Osteocyte (in vitro differentiated cells): Measurements from ENCODE around the gene ACSF3. TPM values are rescaled to one million over a fixed set of nuclear protein-coding genes. Genes with fewer than 3 reads are reported as not detected.

Experiments
- DNase-seq: peaks from one replicate; pipeline ENCODE4 v3.0.0; 2021; ENCODE audit warnings: mixed read lengths; ENCODE audit not compliant: unreplicated experiment; ENCODE audit errors: extremely low spot score
- H3K27ac Mint-ChIP-seq: one replicate; pipeline ENCODE4 v1.8.0; 2021; ENCODE audit warnings: mild to moderate bottlenecking, mixed read lengths; ENCODE audit not compliant: unreplicated experiment
- H3K27me3 Mint-ChIP-seq: one replicate; pipeline ENCODE4 v1.8.0; 2021; ENCODE audit warnings: mixed read lengths; ENCODE audit not compliant: unreplicated experiment
- H3K36me3 Mint-ChIP-seq: one replicate; pipeline ENCODE4 v1.8.0; 2021; ENCODE audit warnings: mixed read lengths; ENCODE audit not compliant: unreplicated experiment
- H3K4me1 Mint-ChIP-seq: one replicate; pipeline ENCODE4 v1.8.0; 2021; ENCODE audit warnings: mixed read lengths; ENCODE audit not compliant: unreplicated experiment
- H3K4me3 Mint-ChIP-seq: one replicate; pipeline ENCODE4 v1.8.0; 2021; ENCODE audit warnings: mild to moderate bottlenecking, moderate library complexity, mixed read lengths; ENCODE audit not compliant: unreplicated experiment
- H3K9me3 Mint-ChIP-seq: one replicate; pipeline ENCODE4 v1.8.0; 2021; ENCODE audit warnings: mixed read lengths; ENCODE audit not compliant: unreplicated experiment
- total RNA-seq: library from RNA; stranded (reverse); gene quantifications from 2 replicates; pipeline ENCODE4 v1.2.1, GENCODE V29; 2021
- TF ChIP-seq, protein P1 (sequence below): fragments of 200-600 bp; sonication (generic); IDR thresholded peaks from 2 replicates; pipeline ENCODE4 v1.5.0; 2021; ENCODE audit warnings: antibody characterized with exemption, mild to moderate bottlenecking, moderate library complexity

ACSF3 gene
- total RNA-seq, 1 donor from 2014 or later: 33.5 TPM

DNA sequence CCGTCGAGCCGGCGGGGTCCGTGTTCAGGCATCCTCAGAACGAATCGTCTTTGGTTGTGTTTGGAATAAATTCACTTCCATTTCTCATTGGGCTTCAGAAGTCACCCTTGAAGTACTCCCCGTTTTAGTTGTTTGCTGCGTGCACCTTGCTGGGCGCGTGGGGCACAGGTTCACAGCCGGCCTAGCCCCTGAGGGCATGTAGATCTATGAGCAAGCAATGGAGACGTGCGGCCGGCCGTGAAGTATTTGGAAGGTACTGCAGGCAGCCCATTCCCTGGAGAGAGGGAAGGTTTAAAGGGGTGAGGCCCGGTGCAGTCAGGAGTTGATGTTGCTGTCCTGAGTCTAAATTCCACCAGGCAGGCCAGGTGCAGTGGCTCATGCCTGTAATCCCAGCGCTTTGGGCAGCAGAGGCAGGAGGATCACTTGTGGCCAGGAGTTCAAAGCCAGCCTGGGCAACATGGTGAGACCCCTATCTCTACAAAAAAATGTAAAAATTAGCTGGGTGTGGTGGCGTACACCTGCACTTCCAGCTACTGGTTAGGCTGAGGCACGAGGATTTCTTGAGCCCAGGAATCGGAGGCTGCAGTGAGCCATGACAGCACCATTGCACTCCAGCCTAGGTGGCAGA, 714 bp downstream of the ACSF3 start:
- Mint-ChIP-seq H3K4me3 (peak overlapping the region; percentile 93), H3K27ac (peak overlapping the region; percentile 72), H3K4me1 (peaks cover 22% of the 10 kb centered on the region), H3K9me3 (no peaks in the 10 kb centered on the region), H3K27me3 (peaks cover 19% of the 10 kb centered on the region), H3K36me3 (no peaks in the 10 kb centered on the region)
- TF ChIP-seq, protein P1, sequence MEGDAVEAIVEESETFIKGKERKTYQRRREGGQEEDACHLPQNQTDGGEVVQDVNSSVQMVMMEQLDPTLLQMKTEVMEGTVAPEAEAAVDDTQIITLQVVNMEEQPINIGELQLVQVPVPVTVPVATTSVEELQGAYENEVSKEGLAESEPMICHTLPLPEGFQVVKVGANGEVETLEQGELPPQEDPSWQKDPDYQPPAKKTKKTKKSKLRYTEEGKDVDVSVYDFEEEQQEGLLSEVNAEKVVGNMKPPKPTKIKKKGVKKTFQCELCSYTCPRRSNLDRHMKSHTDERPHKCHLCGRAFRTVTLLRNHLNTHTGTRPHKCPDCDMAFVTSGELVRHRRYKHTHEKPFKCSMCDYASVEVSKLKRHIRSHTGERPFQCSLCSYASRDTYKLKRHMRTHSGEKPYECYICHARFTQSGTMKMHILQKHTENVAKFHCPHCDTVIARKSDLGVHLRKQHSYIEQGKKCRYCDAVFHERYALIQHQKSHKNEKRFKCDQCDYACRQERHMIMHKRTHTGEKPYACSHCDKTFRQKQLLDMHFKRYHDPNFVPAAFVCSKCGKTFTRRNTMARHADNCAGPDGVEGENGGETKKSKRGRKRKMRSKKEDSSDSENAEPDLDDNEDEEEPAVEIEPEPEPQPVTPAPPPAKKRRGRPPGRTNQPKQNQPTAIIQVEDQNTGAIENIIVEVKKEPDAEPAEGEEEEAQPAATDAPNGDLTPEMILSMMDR: no peak
- DNase-seq: no peak

DNA sequence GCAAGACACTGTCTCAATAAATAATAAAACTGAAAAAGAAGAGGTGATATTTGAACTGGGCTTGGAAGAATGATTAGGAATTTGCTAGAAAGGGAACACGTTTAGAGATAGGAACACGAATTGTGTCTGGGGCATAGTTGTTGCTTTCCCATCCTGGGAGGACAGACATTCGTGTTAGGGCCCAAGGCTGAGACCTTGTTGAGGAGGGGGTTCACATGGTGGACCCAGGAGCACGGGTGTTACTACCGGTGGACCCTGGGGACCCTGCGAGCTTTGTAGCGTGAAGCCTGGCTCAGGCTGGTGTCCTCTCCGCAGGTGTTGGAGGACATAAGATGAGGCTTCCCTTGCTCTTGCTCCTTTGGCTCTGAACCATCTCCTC, 1.2 kb downstream of the ACSF3 start:
- Mint-ChIP-seq H3K9me3 (no peaks in the 10 kb centered on the region), H3K4me3 (peak overlapping the region; percentile 93), H3K4me1 (peaks cover 22% of the 10 kb centered on the region), H3K27ac (no peak overlapping the region), H3K27me3 (peaks cover 14% of the 10 kb centered on the region), H3K36me3 (no peaks in the 10 kb centered on the region)
- TF ChIP-seq, protein P1: no peak
- DNase-seq: no peak

DNA sequence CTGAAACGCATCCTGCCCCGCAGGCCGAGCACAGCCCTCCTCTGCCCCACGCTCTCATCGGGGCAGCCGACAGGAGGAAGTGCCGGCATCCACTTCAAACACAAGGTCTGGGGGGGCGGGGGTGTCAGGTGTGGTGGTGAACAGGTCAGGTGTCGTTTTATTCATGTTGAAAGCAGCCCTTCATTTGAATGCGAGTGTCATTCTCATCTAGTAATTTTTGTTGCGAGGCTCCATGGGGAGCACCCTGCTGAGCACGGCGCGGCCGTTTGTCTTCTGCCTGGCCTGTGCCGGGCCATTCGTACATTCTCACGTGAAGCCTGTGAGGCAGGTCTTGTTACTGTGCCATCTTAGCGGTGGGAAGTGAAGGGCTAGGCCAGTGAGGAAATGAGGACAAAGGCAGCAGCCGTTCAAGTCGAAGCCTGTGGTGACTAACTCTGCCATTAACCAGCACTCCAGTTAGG, 1.9 kb downstream of the ACSF3 start:
- Mint-ChIP-seq H3K36me3 (no peaks in the 10 kb centered on the region), H3K4me1 (peaks cover 22% of the 10 kb centered on the region), H3K27me3 (peaks cover 7% of the 10 kb centered on the region), H3K4me3 (peak overlapping the region; percentile 93), H3K27ac (no peak overlapping the region), H3K9me3 (no peaks in the 10 kb centered on the region)
- TF ChIP-seq, protein P1: no peak
- no peak for DNase-seq

DNA sequence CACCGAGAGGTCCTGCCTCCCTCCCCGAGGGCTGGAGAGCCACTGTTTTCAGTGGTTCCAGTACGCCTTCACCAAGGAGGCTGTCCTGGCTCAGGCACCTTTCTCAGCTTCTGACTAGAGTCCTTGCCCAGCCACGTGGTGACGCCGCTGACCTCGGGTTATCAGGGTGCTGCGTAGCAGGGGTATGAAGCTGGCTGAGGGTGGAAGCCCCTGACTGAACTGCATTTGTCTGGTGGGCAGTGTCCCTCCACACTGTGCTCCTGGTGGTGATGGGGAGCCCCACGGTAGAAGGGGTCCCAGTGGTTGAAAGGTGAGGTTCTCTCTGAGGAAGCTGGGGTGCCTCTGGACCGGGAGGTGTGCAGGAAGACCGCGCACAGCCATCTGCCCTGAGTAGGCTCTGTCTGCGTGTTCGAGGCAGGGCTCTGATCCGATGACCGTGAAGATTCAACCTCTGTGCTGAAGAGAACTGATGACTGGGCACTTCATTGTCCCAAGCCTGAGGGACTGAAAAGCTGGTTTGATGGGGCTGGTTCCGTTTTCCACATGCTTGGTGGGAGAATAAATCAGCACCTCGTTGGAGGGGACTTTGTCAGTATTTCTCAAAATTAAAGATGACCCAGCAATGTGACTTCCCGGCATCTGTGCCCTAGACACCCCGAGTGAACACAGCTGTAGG, 2.5 kb downstream of the ACSF3 start:
- Mint-ChIP-seq H3K9me3 (no peaks in the 10 kb centered on the region), H3K4me3 (peak overlapping the region; percentile 40), H3K27ac (no peak overlapping the region), H3K36me3 (peaks cover 3% of the 10 kb centered on the region), H3K4me1 (peaks cover 22% of the 10 kb centered on the region), H3K27me3 (peaks cover 2% of the 10 kb centered on the region)
- DNase-seq: no peak
- TF ChIP-seq, protein P1: no peak

DNA sequence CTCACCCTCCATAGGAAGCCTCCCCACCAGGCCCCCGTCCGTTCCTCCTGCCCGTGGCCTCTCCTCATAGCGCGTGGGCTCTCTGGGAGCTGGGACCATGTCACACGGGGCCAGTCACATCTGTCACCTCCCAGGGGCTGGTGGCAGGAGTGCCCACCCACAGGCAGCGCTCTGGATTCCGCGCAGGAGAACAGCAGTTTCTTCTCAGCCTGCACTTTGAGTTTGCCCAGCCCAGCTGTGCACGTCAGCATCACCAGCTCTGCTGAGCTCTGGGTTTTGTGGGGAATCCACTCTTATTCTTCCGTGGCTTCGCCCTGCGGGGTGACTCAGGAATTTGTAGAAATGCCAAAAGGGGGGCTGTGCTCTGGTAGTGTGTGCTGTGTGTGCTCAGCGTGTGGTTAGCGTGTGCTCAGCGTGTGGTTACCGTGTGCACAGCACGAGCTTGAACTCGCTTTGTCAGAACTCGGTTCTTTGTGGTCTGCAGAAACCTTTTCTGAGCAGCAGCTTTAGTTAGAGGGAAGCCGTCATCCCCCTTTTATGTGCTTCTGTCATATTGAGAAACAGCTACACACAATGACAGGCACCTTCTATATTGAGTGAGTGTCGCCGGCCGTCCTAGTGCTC, 3.2 kb downstream of the ACSF3 start:
- H3K36me3 Mint-ChIP-seq: peaks cover 9% of the 10 kb centered on the region
- peaks cover 22% of the 10 kb centered on the region for H3K4me1 Mint-ChIP-seq
- no peaks in the 10 kb centered on the region for H3K9me3 Mint-ChIP-seq
- no peak overlapping the region for H3K4me3 Mint-ChIP-seq
- peaks cover 2% of the 10 kb centered on the region for H3K27me3 Mint-ChIP-seq
- H3K27ac Mint-ChIP-seq: no peak overlapping the region
- TF ChIP-seq, protein P1: no peak
- no peak for DNase-seq
